Endothelial cell of umbilical vein (primary cell): ENCODE data around the gene ALDH8A1. TPM values are rescaled to one million over a fixed set of nuclear protein-coding genes. Genes with fewer than 3 reads are reported as not detected.

ENCODE experiments used
- BruUV-seq: library from RNA; stranded (reverse); fragments of 400-500 nt; replicated peaks from 2 replicates; lab custom pipeline; 2021; lab: Mats Ljungman, UMichigan
- CTCF ChIA-PET: fragments of 300-600, 350-600 bp; sonication (Branson Sonifier 250); formaldehyde crosslinking; loops from one replicate; lab custom pipeline; 2021; ENCODE audit warnings: antibody characterized with exemption, inconsistent platforms; lab: Charles Lee
- POLR2A ChIA-PET: fragments of 300-600, 350-600 bp; sonication (Branson Sonifier 250); formaldehyde crosslinking; loops from one replicate; lab custom pipeline; 2021; ENCODE audit warnings: antibody characterized with exemption, inconsistent platforms; lab: Charles Lee
- DNase-seq: peaks from one replicate; pipeline ENCODE4 v3.0.0-alpha.2; 2011; ENCODE audit warnings: low read depth, low spot score
- FAIRE-seq: peaks from 2 replicates; lab custom pipeline; 2011; peaks lifted over from hg19 to GRCh38; lab: Jason Lieb, UNC
- H2AFZ ChIP-seq: 2 replicates; pipeline ENCODE4 v1.6.0; 2012; ENCODE audit warnings: low read depth, low read length, control low read depth, inconsistent platforms
- H3K27ac ChIP-seq: 2 replicates; pipeline ENCODE4 v1.5.1; 2011; ENCODE audit warnings: low read depth, mild to moderate bottlenecking, control low read depth, low read length, moderate library complexity; ENCODE audit not compliant: insufficient read depth
- H3K27me3 ChIP-seq, 2 experiments: 2 replicates each; pipeline versions ENCODE4 v1.6.0 to v1.6.1; 2011; ENCODE audit warnings: low read length in 2 of 2, mixed read lengths in 1 of 2; ENCODE audit not compliant: control insufficient read depth in 2 of 2, insufficient read depth in 2 of 2
- H3K36me3 ChIP-seq, 2 experiments: 2 replicates in 1 of 2; 3 replicates in 1 of 2; pipeline ENCODE4 v1.5.1; 2011; ENCODE audit warnings: low read length in 2 of 2, mild to moderate bottlenecking in 1 of 2, moderate library complexity in 1 of 2; ENCODE audit not compliant: control insufficient read depth in 2 of 2, insufficient read depth in 2 of 2; ENCODE audit errors: extremely low read depth in 1 of 2
- H3K4me1 ChIP-seq: 3 replicates; pipeline ENCODE4 v1.5.1; 2011; ENCODE audit warnings: mild to moderate bottlenecking, low read length; ENCODE audit not compliant: control insufficient read depth, insufficient read depth; ENCODE audit errors: extremely low read depth
- H3K4me2 ChIP-seq: 2 replicates; pipeline ENCODE4 v1.6.1; 2011; ENCODE audit warnings: low read length, control low read depth, mixed read lengths; ENCODE audit not compliant: insufficient read depth
- H3K4me3 ChIP-seq, 3 experiments: fragments of 200-600 bp in 1 of 3; sonication (generic), shearing (Covaris generic) in 1 of 3; replicated peaks in 1 of 3; 2 replicates each; pipeline ENCODE4 v1.5.1; 2011 to 2016; ENCODE audit warnings: control low read depth in 3 of 3, low read length in 3 of 3, mild to moderate bottlenecking in 2 of 3, inconsistent platforms in 1 of 3, low read depth in 1 of 3, moderate library complexity in 1 of 3; ENCODE audit not compliant: insufficient read depth in 1 of 3
- H3K79me2 ChIP-seq: 2 replicates; pipeline ENCODE4 v1.6.0; 2012; ENCODE audit warnings: low read length, inconsistent platforms; ENCODE audit not compliant: control insufficient read depth, insufficient read depth
- H3K9ac ChIP-seq: replicated peaks from 2 replicates; pipeline ENCODE3; 2011; ENCODE audit warnings: low read length, control low read depth; ENCODE audit not compliant: insufficient read depth; ENCODE audit errors: extremely low read depth
- H3K9me1 ChIP-seq: replicated peaks from 3 replicates; pipeline ENCODE4 v1.6.0; 2011; ENCODE audit warnings: mild to moderate bottlenecking, low read length; ENCODE audit not compliant: control insufficient read depth, insufficient read depth; ENCODE audit errors: extremely low read depth
- H3K9me3 ChIP-seq: replicated peaks from 2 replicates; pipeline ENCODE4 v1.5.1; 2012; ENCODE audit warnings: low read length, inconsistent platforms; ENCODE audit not compliant: control insufficient read depth, insufficient read depth
- H4K20me1 ChIP-seq: replicated peaks from 2 replicates; pipeline ENCODE3; 2011; ENCODE audit warnings: mild to moderate bottlenecking, low read length; ENCODE audit not compliant: control insufficient read depth, insufficient read depth; ENCODE audit errors: extremely low read depth
- CTCF ChIP-seq, 2 donors: IDR thresholded peaks; 1 replicate in 1 of 2; 2 replicates in 1 of 2; pipeline ENCODE4 v1.5.1; 2011; ENCODE audit warnings: low read length in 2 of 2, mild to moderate bottlenecking in 2 of 2, moderate library complexity in 2 of 2, control low read depth in 1 of 2, inconsistent platforms in 1 of 2, low read depth in 1 of 2; ENCODE audit not compliant: insufficient read depth in 1 of 2; ENCODE audit errors: extremely low read depth in 1 of 2
- EZH2 ChIP-seq: IDR thresholded peaks from 2 replicates; pipeline ENCODE4 v1.6.1; 2012; ENCODE audit warnings: borderline replicate concordance, low read depth, mild to moderate bottlenecking, moderate library complexity, low read length, inconsistent platforms; ENCODE audit not compliant: severe bottlenecking
- FOS ChIP-seq: IDR thresholded peaks from 2 replicates; pipeline ENCODE4 v1.6.1; 2011; ENCODE audit warnings: mild to moderate bottlenecking, low read length, moderate library complexity, borderline replicate concordance; ENCODE audit not compliant: insufficient read depth
- GATA2 ChIP-seq: IDR thresholded peaks from 2 replicates; pipeline ENCODE4 v1.7.0; 2011; ENCODE audit warnings: low read depth, mild to moderate bottlenecking, moderate library complexity, mixed read lengths, low read length; ENCODE audit not compliant: insufficient read length, insufficient read depth
- JUN ChIP-seq: IDR thresholded peaks from 2 replicates; pipeline ENCODE4 v1.6.1; 2011; ENCODE audit warnings: borderline replicate concordance, low read depth; ENCODE audit not compliant: insufficient read length, insufficient read depth
- MAX ChIP-seq: IDR thresholded peaks from 2 replicates; pipeline ENCODE4 v1.6.1; 2011; ENCODE audit not compliant: insufficient read depth, insufficient read length
- MYC ChIP-seq: IDR thresholded peaks from one replicate; pipeline ENCODE4 v1.6.1; 2011; ENCODE audit warnings: mild to moderate bottlenecking, low read depth, low read length
- POLR2A ChIP-seq: IDR thresholded peaks from 2 replicates; pipeline ENCODE4 v1.6.1; 2012; ENCODE audit warnings: low read depth, mild to moderate bottlenecking, control low read depth, low read length
- POLR2AphosphoS5 ChIP-seq: IDR thresholded peaks from 2 replicates; pipeline ENCODE4 v1.6.1; 2012; ENCODE audit warnings: low read depth, mild to moderate bottlenecking, control low read depth, low read length, moderate library complexity; ENCODE audit not compliant: insufficient read depth
- dilution Hi-C: fragments of 300-500 bp; cut with MboI; formaldehyde crosslinking; loops from one replicate; pipeline ENCODE4 v1.15.0; 2019; ENCODE audit warnings: low sequenced_read_pairs; ENCODE audit not compliant: extremely low pct_ligation_motif_present
- intact Hi-C: fragments of 100-400 bp; cut with micrococcal nuclease; formaldehyde crosslinking; loops from one replicate; pipeline ENCODE4 v1.10.0; 2022
- polyA plus RNA-seq, 4 experiments: library from polyadenylated mRNA; depleted of rRNA in 3 of 4; stranded (reverse) in 3 of 4; unstranded in 1 of 4; fragments of >200 nt; gene quantifications; 2 replicates each; pipeline versions ENCODE4 v1.2.1 to v1.2.3, GENCODE V29; 2011 to 2012; ENCODE audit warnings: missing spikeins in 1 of 4
- total RNA-seq: library from RNA; stranded (reverse); gene quantifications from 2 replicates; pipeline ENCODE4 v1.2.3, GENCODE V29; 2021

The ALDH8A1 gene
- total and polyA plus RNA-seq, 2 donors (not counting 3 experiments of a cell fraction or from before 2014, with no cell fraction given), result 0.08 to 0.95 TPM

- no peaks in the 10 kb centered on the region for H3K27me3 ChIP-seq
- dilution Hi-C loops (no loop called here), intact Hi-C loops (no loop called here)
- no peaks in the 10 kb centered on the region for H4K20me1 ChIP-seq
- TF ChIP-seq CTCF (IDR thresholded peaks at IDR 0.05; ENCODE audit: extremely low read depth in 1 of 2, insufficient read depth in 1 of 2, low read depth in 1 of 2, low read length in 2 of 2) (no peak), EZH2 (no peak), MYC (no peak), MAX (no peak), JUN (no peak), POLR2A (no peak), FOS (no peak), GATA2 (no peak), POLR2AphosphoS5 (no peak)
- ChIA-PET CTCF (no interaction called here), POLR2A (no interaction called here)
- no peaks in the 10 kb centered on the region for H3K9me1 ChIP-seq
- H3K4me1 ChIP-seq, result no peaks in the 10 kb centered on the region
- no peak for DNase-seq
- no peaks in the 10 kb centered on the region for H3K9me3 ChIP-seq
- H3K9ac ChIP-seq, result no peak overlapping the region
- no peaks in the 10 kb centered on the region for H3K36me3 ChIP-seq
- H3K4me2 ChIP-seq, result no peak overlapping the region
- FAIRE-seq, result no peak
- no peaks in the 10 kb centered on the region for H3K79me2 ChIP-seq
- no peak overlapping the region for H3K4me3 ChIP-seq
- H2AFZ ChIP-seq, result no peak overlapping the region
- H3K27ac ChIP-seq, result no peak overlapping the region
- BruUV-seq, result no TSS peak
Measured at GRCh38 chr6:134930463-134930862, 19.4 kb downstream of the ALDH8A1 start.
